HG03460 (cell line): ENCODE data around the gene STX11.
A peak's percentile ranks its signal among the peaks of the same experiment; 100 is the strongest.
"Not testable (repeated sequence)": the region's sequence is repeated elsewhere in the genome, so short reads cannot be mapped to it uniquely, and the experiment has no call there.

Experiments used
- ATAC-seq: cut with Tn5 transposase; IDR thresholded peaks from one replicate; pipeline ENCODE4 v1.9.1; 2021; ENCODE audit not compliant: unreplicated experiment

Gene STX11

GRCh38 chr6:144149894-144150709 lies at the start of gene STX11:
Gene STX11, plus strand, starts transcription at chr6:144150517. Its CDS starts 36,111 bp downstream, at chr6:144186628.
- peak; percentile 58 for ATAC-seq

DNA sequence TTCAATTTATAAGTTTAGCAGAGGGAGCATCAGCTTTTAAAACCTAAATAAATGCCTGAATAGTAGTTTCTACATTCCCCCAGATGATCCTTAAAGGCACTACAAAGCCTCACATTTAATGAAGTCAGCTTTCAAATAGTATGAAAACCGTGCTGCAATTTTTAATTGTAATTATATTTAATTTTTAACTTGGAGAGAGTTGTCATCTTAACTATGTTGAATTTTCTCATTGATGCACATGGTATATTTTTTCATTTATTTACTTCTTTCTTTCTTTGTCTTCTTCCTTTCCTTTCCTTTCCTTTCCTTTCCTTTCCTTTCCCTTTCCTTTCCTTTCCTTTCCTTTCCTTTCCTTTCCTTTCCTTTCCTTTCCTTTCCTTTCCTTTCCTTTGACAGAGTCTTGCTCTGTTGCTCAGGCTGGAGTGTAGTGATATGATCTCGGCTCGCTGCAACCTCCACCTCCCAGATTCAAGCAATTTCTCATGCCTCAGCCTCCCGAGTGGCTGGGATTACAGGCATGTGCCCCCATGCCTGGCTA lies 47.2 kb upstream of the STX11 start:
- ATAC-seq = no peak

DNA sequence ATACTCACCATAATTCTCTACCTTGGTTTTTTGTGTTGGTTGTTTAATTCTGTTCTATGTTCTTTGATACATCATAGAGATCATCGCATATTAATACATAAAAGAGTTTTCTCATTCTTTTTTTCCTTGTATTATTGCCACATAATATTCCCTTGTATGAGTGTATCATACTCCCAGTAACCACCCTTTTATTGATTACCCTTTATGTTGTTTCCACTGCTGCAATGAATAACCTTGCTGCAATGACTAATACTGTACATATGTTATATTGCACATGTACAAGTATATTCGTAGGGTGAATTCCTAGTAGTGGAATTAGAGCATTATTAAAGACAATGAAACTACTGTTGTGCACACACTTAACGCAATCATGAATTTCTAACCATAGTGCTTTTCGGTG lies 45.8 kb upstream of the STX11 start:
- ATAC-seq = no peak

GRCh38 chr6:144104898-144105487 lies 45.3 kb upstream of the STX11 start:
- peak; percentile 64 for ATAC-seq

DNA sequence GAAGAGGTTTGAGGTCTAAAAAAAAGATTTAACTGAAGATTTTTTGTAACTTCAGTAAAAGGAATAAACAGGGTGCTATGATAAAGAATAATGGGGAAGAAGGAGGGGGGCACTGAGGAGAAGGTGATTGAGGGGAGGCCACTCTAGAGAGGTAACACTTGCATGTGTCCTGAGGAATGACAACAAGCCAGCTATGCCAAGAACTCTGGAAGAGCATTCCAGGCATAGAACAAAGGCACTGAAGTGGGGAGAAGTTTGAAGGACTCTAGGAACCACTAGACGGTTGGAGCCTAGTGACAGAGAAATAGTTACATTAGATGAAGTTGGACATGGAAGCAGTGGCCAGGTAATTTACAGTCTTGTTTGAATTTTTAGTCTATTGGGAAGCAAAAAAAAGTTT lies 44.1 kb upstream of the STX11 start:
- no peak for ATAC-seq

- no peak for ATAC-seq
These were observed 40.1 kb upstream of the STX11 start for GRCh38 chr6:144110210-144110609.

- no peak for ATAC-seq
These were observed 37.0 kb upstream of the STX11 start for GRCh38 chr6:144113366-144113765.

DNA sequence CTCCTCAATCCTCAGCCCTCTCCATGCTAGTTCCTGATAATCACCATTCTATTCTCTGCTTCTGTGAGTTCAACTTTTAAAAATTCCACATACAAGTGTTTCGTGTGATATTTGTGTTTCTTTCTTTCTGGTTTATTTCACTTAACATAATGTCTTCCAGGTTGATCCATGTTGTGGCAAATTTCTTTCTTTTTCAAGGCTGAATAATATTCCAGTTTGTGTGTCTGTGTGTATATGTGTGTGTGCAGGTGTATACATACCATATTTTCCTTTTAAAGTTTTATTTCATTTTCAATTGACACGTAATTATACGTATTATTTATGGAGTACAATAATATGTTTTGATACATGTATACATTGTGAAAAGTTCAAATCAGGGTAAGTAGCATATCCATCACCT lies 35.1 kb upstream of the STX11 start:
- ATAC-seq = no peak

DNA sequence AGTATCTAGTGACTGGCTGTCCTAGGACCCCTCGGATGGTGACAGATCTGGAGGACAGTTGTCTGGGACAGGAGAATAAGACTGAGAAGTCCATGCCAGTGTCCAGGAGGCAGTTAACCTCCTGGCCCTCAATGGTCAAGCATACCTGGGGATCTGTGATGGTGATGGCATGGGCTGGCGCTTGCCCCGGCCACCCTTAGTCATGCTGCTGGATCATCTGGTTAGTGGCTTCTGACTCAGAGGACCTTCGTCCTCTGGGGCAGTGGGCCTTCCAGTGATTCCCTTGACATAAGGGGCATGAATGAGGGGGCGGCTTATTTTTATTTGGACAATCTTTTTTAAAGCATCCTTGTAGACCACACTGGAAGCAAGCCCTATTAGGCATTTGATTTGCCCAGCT lies 30.9 kb upstream of the STX11 start:
- ATAC-seq = no peak

- ATAC-seq = no peak
These were observed 27.5 kb upstream of the STX11 start for GRCh38 chr6:144122861-144123260.

GRCh38 chr6:144123421-144123820 lies 26.9 kb upstream of the STX11 start:
- ATAC-seq = no peak

- ATAC-seq = no peak
These were observed 26.5 kb upstream of the STX11 start for GRCh38 chr6:144123836-144124235.

DNA sequence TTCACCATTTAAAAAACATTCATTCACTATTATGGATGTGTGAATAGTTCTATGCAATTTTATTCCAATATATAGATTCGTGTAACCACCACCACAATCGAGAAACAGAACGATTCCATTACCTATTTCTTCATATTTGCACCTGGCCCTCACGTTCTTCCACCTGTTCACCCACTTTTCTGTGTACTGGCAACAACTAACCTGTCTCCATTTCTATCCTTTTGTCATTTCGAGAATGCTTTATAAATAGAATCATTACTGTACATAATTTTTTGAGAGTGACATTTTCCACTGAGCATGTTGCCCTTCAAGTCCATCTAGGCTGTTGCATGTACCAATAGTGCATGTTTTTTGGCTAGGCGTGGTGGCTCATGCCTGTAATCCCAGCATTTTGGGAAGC lies 23.2 kb upstream of the STX11 start:
- no peak for ATAC-seq

- ATAC-seq = no peak
These were observed 20.8 kb upstream of the STX11 start for GRCh38 chr6:144129469-144129868.

GRCh38 chr6:144131248-144131709 lies 19.0 kb upstream of the STX11 start:
- ATAC-seq = no peak

DNA sequence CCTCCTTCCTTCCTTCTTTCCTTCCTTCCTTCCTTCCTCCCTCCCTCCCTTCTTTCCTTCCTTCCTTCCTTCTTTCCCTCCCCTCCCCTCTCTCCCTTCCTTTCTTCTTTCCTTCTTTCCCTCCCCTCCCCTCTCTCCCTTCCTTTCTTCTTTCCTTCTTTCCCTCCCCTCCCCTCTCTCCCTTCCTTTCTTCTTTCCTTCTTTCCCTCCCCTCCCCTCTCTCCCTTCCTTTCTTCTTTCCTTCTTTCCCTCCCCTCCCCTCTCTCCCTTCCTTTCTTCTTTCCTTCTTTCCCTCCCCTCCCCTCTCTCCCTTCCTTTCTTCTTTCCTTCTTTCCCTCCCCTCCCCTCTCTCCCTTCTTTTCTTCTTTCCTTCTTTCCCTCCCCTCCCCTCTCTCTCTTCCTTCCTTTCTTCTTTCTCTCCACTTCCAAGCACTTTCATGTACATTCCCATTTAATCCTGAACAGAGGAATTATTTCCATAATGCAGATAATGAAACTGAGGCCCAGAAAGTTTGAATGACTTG lies 18.1 kb upstream of the STX11 start:
- not testable (repeated sequence) for ATAC-seq

- ATAC-seq = no peak
These were observed 17.0 kb upstream of the STX11 start for GRCh38 chr6:144133225-144133821.

- no peak for ATAC-seq
These were observed 16.1 kb upstream of the STX11 start for GRCh38 chr6:144134176-144134575.

- ATAC-seq = no peak
These were observed 15.6 kb upstream of the STX11 start for GRCh38 chr6:144134737-144135136.

DNA sequence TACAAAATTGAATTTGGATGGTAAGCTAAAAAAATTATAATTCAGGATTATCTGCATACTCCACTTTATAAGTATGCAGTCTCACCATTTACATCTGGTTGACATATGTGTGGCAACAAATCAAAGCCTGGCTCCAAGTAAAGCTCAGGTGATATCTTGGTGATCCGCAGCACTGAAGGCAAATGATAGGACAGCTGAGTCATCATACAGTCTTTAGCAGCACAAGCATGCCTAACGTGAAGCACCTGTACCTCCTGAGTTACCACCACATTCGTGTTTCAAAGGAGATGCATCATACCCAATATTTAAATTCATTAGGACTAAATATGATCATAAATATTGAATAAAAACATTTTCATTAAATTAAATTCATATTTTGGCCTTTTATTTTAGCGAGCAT lies 11.8 kb upstream of the STX11 start:
- no peak for ATAC-seq

DNA sequence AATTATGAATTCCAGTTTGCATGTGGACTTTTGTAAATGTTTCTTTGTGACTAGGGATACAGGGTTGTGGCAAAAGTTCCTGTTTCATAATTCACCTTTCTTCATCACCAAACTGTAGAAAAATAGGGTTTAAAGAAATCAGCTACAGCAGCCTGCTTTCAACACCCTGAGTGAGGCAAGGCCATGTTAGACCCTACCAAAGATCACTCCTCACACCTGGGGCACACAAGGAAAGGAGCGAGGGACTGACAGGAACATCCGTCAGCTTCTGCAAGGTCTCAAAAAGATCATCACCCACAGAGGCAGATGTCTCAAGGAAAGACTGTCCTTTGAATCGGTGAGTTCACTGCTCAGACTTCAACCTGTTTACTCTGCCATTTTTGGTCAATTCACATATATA lies 10.5 kb upstream of the STX11 start:
- no peak for ATAC-seq

- ATAC-seq = peak; percentile 75
These were observed 9.4 kb upstream of the STX11 start for GRCh38 chr6:144140867-144141266.
